LNCaP clone FGC (cell line): Measurements from ENCODE around the gene ADGRL1.
"Not testable (repeated sequence)": the region's sequence is repeated elsewhere in the genome, so short reads cannot be mapped to it uniquely, and the experiment has no call there.

ENCODE experiments used
- DNase-seq: peaks from one replicate; pipeline ENCODE4 v3.0.0-alpha.2; 2011; ENCODE audit warnings: low read depth
- H3K4me3 ChIP-seq: 2 replicates; pipeline ENCODE4 v1.5.1; 2011; ENCODE audit warnings: mild to moderate bottlenecking, low read depth, low read length, control low read depth
- CTCF ChIP-seq: IDR thresholded peaks from 2 replicates; pipeline ENCODE4 v1.5.1; 2012; ENCODE audit warnings: mild to moderate bottlenecking; ENCODE audit not compliant: control insufficient read depth, insufficient read depth; ENCODE audit errors: extremely low read depth

The ADGRL1 gene

DNA sequence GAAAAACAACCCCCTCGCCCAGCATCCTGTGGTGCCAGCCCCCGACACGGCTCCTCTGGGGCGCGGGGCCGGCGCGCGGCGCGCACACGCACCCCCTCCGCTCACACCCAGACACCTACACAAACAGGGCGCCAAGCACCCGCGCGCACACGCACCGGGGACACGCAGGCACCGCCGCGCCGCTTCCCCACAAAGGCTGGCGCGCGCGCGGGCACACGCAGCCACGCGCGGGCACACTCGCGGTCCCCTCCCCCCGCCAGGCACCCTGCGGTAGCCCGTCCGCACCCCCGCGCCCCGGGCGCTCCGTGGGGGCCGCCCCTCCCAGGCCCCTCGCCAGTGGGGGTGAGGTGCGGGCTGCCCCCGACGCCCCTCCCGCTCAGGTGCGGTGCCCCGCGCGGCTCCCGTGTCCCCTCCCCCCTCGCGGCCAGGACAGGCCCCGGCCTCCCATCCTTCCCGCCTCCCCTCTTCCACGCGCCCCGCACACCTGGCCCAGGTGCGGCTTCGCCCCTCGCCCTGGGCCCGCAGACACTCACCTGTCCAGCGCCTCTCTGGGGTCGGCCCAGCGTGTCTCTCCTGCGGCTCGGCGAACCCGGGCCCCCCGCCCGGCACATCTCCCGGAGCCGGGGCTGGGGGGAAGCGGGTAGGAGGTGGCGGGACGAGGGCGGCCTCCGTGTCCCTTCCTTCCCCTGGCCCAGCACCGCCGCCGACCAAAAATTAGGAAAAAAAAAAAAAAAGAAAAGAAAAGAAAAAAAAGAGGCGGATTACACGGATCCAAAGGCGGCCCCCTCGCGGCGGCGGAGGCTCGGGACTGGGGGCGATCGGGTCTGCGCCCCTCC lies at the start of gene ADGRL1:
Gene ADGRL1, minus strand, starts transcription at position 718 of the 836 bp plus-strand sequence. CDS start 22,567 bp downstream, outside the sequence.
- not testable (repeated sequence) for DNase-seq
- peak within 1 kb of the TSS; percentile 70 for H3K4me3 ChIP-seq

- not testable (repeated sequence) for H3K4me3 ChIP-seq, DNase-seq
These were observed 49.3 kb upstream of the ADGRL1 start for GRCh38 chr19:14255316-14255715.

- DNase-seq, H3K4me3 ChIP-seq: not testable (repeated sequence)
These were observed 48.0 kb upstream of the ADGRL1 start for GRCh38 chr19:14253822-14254599.

- H3K4me3 ChIP-seq, DNase-seq: not testable (repeated sequence)
These were observed 46.2 kb upstream of the ADGRL1 start for GRCh38 chr19:14252136-14252535.

DNA sequence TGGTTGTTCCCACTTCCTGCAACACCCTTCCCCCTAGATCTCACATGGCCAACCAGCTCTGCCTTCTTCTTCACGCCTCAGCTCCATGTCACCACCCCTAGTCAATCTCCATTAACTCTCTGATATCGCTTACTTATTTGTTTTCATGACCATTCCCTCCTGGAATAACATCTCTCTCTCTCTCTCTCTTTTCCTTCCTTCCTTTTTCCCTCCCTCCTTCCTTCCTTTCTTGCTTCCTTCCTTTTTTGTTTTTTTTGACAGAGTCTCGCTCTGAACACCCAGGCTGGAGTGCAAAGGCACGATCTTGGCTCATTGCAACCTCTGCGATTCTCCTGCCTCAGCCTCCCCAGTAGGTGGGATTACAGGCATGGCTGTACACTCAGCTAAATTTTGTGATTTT lies 44.9 kb upstream of the ADGRL1 start:
- no peak overlapping the region for H3K4me3 ChIP-seq
- no peak for DNase-seq
- TF ChIP-seq CTCF: no peak

- DNase-seq, H3K4me3 ChIP-seq: not testable (repeated sequence)
These were observed 44.3 kb upstream of the ADGRL1 start for GRCh38 chr19:14250315-14250714.

DNA sequence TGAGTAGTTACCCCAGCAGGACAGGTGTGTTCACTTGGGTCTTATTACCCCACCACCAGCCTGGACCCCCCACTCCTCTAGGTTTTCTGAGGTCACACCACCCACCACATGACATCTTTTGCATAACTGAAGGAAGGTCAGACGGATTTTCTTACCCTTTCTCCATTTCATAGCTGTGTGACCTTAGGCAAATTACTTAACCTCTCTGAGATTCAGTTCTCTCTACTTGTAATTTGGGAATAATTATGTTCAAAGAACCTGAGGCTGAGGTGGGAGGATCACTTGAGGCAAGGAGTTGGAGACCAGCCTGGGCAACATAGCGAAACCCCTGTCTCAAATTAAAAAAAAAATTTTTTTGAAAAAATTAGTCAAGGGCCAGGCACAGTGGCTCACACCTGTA lies 43.9 kb upstream of the ADGRL1 start:
- H3K4me3 ChIP-seq, DNase-seq: not testable (repeated sequence)

DNA sequence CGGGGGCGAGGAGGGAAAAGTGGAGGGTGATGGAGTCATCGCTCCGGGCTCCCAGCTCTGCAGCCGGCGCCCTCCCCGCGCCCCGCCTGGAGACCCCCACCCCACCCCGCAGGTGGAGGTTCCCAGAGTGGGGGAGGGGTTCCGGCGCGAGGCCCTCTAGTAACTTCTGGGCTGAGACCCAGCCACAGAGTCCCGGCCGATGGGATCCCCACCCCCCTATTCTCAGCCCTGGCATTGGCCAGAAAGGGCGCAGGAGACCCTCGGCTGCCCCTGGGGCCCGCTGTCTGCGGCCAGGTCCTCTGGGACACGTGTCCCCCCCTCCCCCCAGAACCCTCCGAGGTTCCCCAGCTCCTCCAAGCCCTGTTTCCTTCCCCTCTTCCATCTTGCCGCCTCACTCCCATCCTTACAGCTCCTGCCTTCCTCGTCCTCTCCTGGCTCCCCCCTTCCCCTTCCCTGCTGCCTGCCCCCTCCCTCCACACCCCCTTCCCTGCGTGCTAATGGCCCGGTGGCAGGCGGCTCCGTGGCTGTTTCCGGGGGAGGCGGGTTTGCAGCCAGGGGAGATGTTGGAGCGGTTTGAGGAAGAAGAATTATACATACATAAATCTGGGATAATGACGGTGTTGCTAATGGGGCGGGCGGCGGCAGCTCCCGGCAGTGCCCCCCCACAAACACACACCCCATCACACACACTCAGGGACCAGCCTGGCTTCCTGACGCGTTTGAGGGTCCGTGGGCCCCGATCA lies 43.2 kb upstream of the ADGRL1 start:
- not testable (repeated sequence) for H3K4me3 ChIP-seq, DNase-seq

GRCh38 chr19:14248578-14249011 lies 42.6 kb upstream of the ADGRL1 start:
- H3K4me3 ChIP-seq: no peak overlapping the region
- no peak for DNase-seq

DNA sequence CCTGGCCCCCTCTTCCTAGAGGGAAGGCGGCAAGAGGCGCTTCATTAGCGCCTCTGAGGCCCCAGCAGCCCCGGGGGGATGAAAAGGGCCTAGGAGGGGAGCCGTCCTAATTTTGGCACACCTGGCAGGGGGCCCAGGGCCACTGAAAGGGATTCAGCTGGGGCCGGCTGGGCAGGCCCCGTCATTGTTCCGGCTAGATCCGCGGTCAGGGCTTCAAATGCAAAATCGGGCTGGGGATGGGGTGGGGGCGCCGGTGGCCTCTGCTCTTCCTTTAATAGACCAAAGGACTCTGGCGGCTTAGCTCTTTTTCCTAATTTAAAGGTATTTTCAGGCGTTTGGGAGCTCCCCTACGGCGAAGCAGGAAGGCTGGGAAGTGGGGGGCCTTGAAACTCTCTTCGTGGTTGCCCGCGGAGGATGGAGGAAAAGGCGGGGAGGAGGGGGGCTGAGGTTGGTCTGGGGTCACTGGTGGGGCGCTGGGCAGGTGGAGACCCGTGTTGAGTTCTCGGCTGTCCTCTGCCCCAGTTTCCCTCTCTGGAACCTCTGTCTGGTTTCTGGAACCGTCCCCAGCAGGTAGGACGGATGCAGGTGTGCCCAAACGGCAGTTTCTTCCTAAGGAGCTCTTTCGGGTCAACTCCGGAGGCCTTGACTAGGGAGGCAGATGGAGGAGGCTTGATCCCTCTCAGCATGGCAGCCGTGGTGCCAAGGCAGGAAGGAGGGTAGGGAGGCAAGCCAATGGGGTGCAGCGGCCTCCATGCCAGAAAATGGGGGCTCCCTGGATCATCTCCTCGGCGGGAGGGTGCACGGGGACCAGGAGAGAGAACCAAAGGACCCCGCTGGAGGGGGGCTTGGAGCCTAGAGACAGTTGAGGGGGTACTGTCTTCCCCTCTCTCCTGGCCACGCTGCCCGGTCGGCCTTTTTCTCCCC lies 41.8 kb upstream of the ADGRL1 start:
- not testable (repeated sequence) for H3K4me3 ChIP-seq, DNase-seq

More at GRCh38 chr19:14248578-14249011, 42.6 kb upstream of the ADGRL1 start:
- no peak for TF ChIP-seq CTCF

DNA sequence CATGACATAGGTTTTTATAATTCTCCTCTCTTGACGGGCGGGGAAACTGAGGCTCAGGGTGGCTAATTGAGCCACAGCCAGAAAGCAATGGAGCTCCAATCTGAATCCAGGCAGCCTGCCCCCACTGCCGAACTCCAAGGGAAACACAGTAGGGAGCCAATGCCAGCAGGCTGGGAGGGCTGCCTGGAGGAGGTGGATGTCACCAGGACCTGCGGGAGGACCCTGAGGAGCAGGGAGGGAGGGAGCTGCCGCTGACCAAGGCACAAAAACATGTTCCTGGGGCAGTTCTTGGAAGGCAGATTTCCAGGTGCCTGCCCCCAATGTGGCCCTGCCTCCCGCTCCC lies 41.2 kb upstream of the ADGRL1 start:
- not testable (repeated sequence) for DNase-seq, H3K4me3 ChIP-seq

- not testable (repeated sequence) for H3K4me3 ChIP-seq
These were observed 38.4 kb upstream of the ADGRL1 start for GRCh38 chr19:14244393-14244792.

GRCh38 chr19:14243718-14244117 lies 37.7 kb upstream of the ADGRL1 start:
- H3K4me3 ChIP-seq, DNase-seq: not testable (repeated sequence)

More at GRCh38 chr19:14244393-14244792, 38.4 kb upstream of the ADGRL1 start:
- not testable (repeated sequence) for DNase-seq
